Measurements from ENCODE around the gene SKI.
A peak's percentile ranks its signal among the peaks of the same experiment; 100 is the strongest.

The SKI gene

GRCh38 chr1:2253797-2254480 is 25.8 kb downstream of the SKI start:
- H3K9ac ChIP-seq (ENCODE audit: low read depth, low read length, poor library complexity), result no peak overlapping the region
- H4K91ac ChIP-seq (ENCODE audit: low read depth, low read length, poor library complexity), result no peak overlapping the region
- H3K79me1 ChIP-seq (ENCODE audit: low read depth, low read length), result peaks cover 43% of the 10 kb centered on the region
- no peak overlapping the region for H2BK120ac ChIP-seq (ENCODE audit: low read depth, low read length)
- no peak overlapping the region for H2BK15ac ChIP-seq (ENCODE audit: low read length)
- H3K4ac ChIP-seq (ENCODE audit: low read length), result no peak overlapping the region
- peaks cover 14 to 28% of the 10 kb centered on the region in 2 donors for H3K4me1 ChIP-seq (ENCODE audit: control insufficient read depth in 2 of 2, insufficient read depth in 1 of 2, low read depth in 1 of 2, low read length in 2 of 2)
- no peak overlapping the region for H2AK5ac ChIP-seq (ENCODE audit: low read depth, low read length)
- H3K23ac ChIP-seq (ENCODE audit: low read depth, low read length, poor library complexity), result peak overlapping the region; percentile 16
- peaks cover 5 to 8% of the 10 kb centered on the region in 2 donors for H3K9me3 ChIP-seq (replicated peaks in 1 of 2; ENCODE audit: control insufficient read depth in 2 of 2, insufficient read depth in 1 of 2, low read depth in 1 of 2, low read length in 2 of 2)
- no CpG with 5 or more reads among the region's 23 CpGs for WGBS, 2 donors (ENCODE audit: extremely low coverage in 2 of 2, insufficient read length in 2 of 2, insufficient replicate concordance in 1 of 2)
- no peak for DNase-seq (ENCODE audit: low spot score)
- peak overlapping the region; percentile 60 for H3K18ac ChIP-seq (ENCODE audit: low read length)
- H3K4me2 ChIP-seq (ENCODE audit: insufficient read depth, low read length, poor library complexity, severe bottlenecking), result no peak overlapping the region
- H4K8ac ChIP-seq (ENCODE audit: low read depth, low read length), result no peak overlapping the region
- peaks cover 8 to 34% of the 10 kb centered on the region in 2 donors for H3K36me3 ChIP-seq (replicated peaks in 1 of 2; ENCODE audit: control insufficient read depth in 2 of 2, insufficient read depth in 2 of 2, low read length in 2 of 2)
- no peak overlapping the region for H3K4me3 ChIP-seq (ENCODE audit: low read length in 2 of 2)
- H2BK12ac ChIP-seq (ENCODE audit: low read length), result no peak overlapping the region
- no peak overlapping the region for H3K14ac ChIP-seq (ENCODE audit: low read length)
- H2AFZ ChIP-seq (ENCODE audit: low read length), result no peak overlapping the region
- H3K27me3 ChIP-seq (ENCODE audit: control insufficient read depth in 3 of 3, insufficient read depth in 3 of 3, low read depth in 1 of 3, low read length in 3 of 3), result peaks cover 0 to 2% (median 0%) of the 10 kb centered on the region in 3 experiments
- no peak overlapping the region for H3K27ac ChIP-seq (replicated peaks; ENCODE audit: low read length)
- no peak overlapping the region for H2BK5ac ChIP-seq (ENCODE audit: low read length)

- Histone ChIP-seq H3K4me1 (ENCODE audit: control insufficient read depth in 2 of 2, insufficient read depth in 1 of 2, low read depth in 1 of 2, low read length in 2 of 2) (peaks cover 12 to 25% of the 10 kb centered on the region in 2 donors), H3K23ac (ENCODE audit: low read depth, low read length, poor library complexity) (no peak overlapping the region), H3K36me3 (replicated peaks in 1 of 2; ENCODE audit: control insufficient read depth in 2 of 2, insufficient read depth in 2 of 2, low read length in 2 of 2) (peaks cover 8 to 42% of the 10 kb centered on the region in 2 donors), H2BK5ac (ENCODE audit: low read length) (no peak overlapping the region), H2AFZ (ENCODE audit: low read length) (no peak overlapping the region), H3K27me3 (ENCODE audit: control insufficient read depth in 3 of 3, insufficient read depth in 3 of 3, low read depth in 1 of 3, low read length in 3 of 3) (peaks cover 0 to 2% (median 0%) of the 10 kb centered on the region in 3 experiments), H4K91ac (ENCODE audit: low read depth, low read length, poor library complexity) (no peak overlapping the region), H3K4ac (ENCODE audit: low read length) (no peak overlapping the region), H2AK5ac (ENCODE audit: low read depth, low read length) (no peak overlapping the region), H4K8ac (ENCODE audit: low read depth, low read length) (no peak overlapping the region), H3K4me3 (ENCODE audit: low read length in 2 of 2) (no peak overlapping the region), H2BK12ac (ENCODE audit: low read length) (no peak overlapping the region), H2BK120ac (ENCODE audit: low read depth, low read length) (no peak overlapping the region), H3K27ac (replicated peaks; ENCODE audit: low read length) (no peak overlapping the region), H3K9ac (ENCODE audit: low read depth, low read length, poor library complexity) (no peak overlapping the region), H3K9me3 (replicated peaks in 1 of 2; ENCODE audit: control insufficient read depth in 2 of 2, insufficient read depth in 1 of 2, low read depth in 1 of 2, low read length in 2 of 2) (peaks cover 5 to 8% of the 10 kb centered on the region in 2 donors), H3K79me1 (ENCODE audit: low read depth, low read length) (peaks cover 42% of the 10 kb centered on the region), H3K18ac (ENCODE audit: low read length) (no peak overlapping the region), H3K4me2 (ENCODE audit: insufficient read depth, low read length, poor library complexity, severe bottlenecking) (no peak overlapping the region), H2BK15ac (ENCODE audit: low read length) (no peak overlapping the region), H3K14ac (ENCODE audit: low read length) (no peak overlapping the region)
- no peak for DNase-seq (ENCODE audit: low spot score)
- WGBS, 2 donors (ENCODE audit: extremely low coverage in 2 of 2, insufficient read length in 2 of 2, insufficient replicate concordance in 1 of 2), result no CpG with 5 or more reads among the region's 6 CpGs
Observed at GRCh38 chr1:2255047-2255419, 26.9 kb downstream of the SKI start.

- no peak overlapping the region for H2BK5ac ChIP-seq (ENCODE audit: low read length)
- peaks cover 6 to 21% of the 10 kb centered on the region in 2 donors for H3K4me1 ChIP-seq (ENCODE audit: control insufficient read depth in 2 of 2, insufficient read depth in 1 of 2, low read depth in 1 of 2, low read length in 2 of 2)
- no CpG with 5 or more reads among the region's 5 CpGs for WGBS, 2 donors (ENCODE audit: extremely low coverage in 2 of 2, insufficient read length in 2 of 2, insufficient replicate concordance in 1 of 2)
- no peak overlapping the region for H2AFZ ChIP-seq (ENCODE audit: low read length)
- H4K8ac ChIP-seq (ENCODE audit: low read depth, low read length), result no peak overlapping the region
- H3K9me3 ChIP-seq (replicated peaks in 1 of 2; ENCODE audit: control insufficient read depth in 2 of 2, insufficient read depth in 1 of 2, low read depth in 1 of 2, low read length in 2 of 2), result peaks cover 5 to 8% of the 10 kb centered on the region in 2 donors
- no peak overlapping the region for H3K9ac ChIP-seq (ENCODE audit: low read depth, low read length, poor library complexity)
- no peak overlapping the region for H2BK12ac ChIP-seq (ENCODE audit: low read length)
- no peak for DNase-seq (ENCODE audit: low spot score)
- H3K4ac ChIP-seq (ENCODE audit: low read length), result no peak overlapping the region
- H3K4me2 ChIP-seq (ENCODE audit: insufficient read depth, low read length, poor library complexity, severe bottlenecking), result no peak overlapping the region
- H2BK120ac ChIP-seq (ENCODE audit: low read depth, low read length), result no peak overlapping the region
- no peak overlapping the region for H3K23ac ChIP-seq (ENCODE audit: low read depth, low read length, poor library complexity)
- no peak overlapping the region for H2BK15ac ChIP-seq (ENCODE audit: low read length)
- peaks cover 40% of the 10 kb centered on the region for H3K79me1 ChIP-seq (ENCODE audit: low read depth, low read length)
- H3K14ac ChIP-seq (ENCODE audit: low read length), result no peak overlapping the region
- no peak overlapping the region for H3K18ac ChIP-seq (ENCODE audit: low read length)
- no peak overlapping the region for H4K91ac ChIP-seq (ENCODE audit: low read depth, low read length, poor library complexity)
- H3K4me3 ChIP-seq (ENCODE audit: low read length in 2 of 2), result peak overlapping the region in 1 of 2 donors; percentile 1
- no peaks in the 10 kb centered on the region for H3K27me3 ChIP-seq (ENCODE audit: control insufficient read depth in 3 of 3, insufficient read depth in 3 of 3, low read depth in 1 of 3, low read length in 3 of 3)
- H3K36me3 ChIP-seq (replicated peaks in 1 of 2; ENCODE audit: control insufficient read depth in 2 of 2, insufficient read depth in 2 of 2, low read length in 2 of 2), result peaks cover 8 to 36% of the 10 kb centered on the region in 2 donors
- H2AK5ac ChIP-seq (ENCODE audit: low read depth, low read length), result no peak overlapping the region
- no peak overlapping the region for H3K27ac ChIP-seq (replicated peaks; ENCODE audit: low read length)
Observed at GRCh38 chr1:2255420-2256369, 27.6 kb downstream of the SKI start.

Measured in neuronal stem cell (in vitro differentiated cells).